ENCODE data around the gene GLP1R. TPM values are rescaled to one million over a fixed set of nuclear protein-coding genes. Genes with fewer than 3 reads are reported as not detected.

Gene GLP1R
- polyA plus RNA-seq, 4 donors = 0.10 to 0.19 TPM; not detected in 2

GRCh38 chr6:39091220-39091619, 42.6 kb downstream of the GLP1R start:
- DNase-seq (no peak), FAIRE-seq (no peak)
- Histone ChIP-seq H3K27ac (ENCODE audit: low read depth in 1 of 3, low read length in 2 of 3) (no peak overlapping the region), H3K4me3 (ENCODE audit: low read depth in 1 of 3, low read length in 3 of 3) (no peak overlapping the region), H3K9me3 (ENCODE audit: control insufficient read depth in 2 of 2, insufficient read depth in 1 of 2, low read depth in 1 of 2, low read length in 1 of 2) (no peaks in the 10 kb centered on the region), H3K27me3 (ENCODE audit: control insufficient read depth in 3 of 3, insufficient read depth in 3 of 3, low read length in 3 of 3) (no peaks in the 10 kb centered on the region), H3K4me1 (ENCODE audit: control insufficient read depth in 3 of 3, insufficient read depth in 2 of 3, low read depth in 1 of 3, low read length in 2 of 3) (no peaks in the 10 kb centered on the region), H3K36me3 (ENCODE audit: control insufficient read depth in 3 of 3, insufficient read depth in 2 of 3, low read depth in 1 of 3, low read length in 3 of 3) (no peaks in the 10 kb centered on the region)
- WGBS, 3 donors = 81 to 85% (median 83%) methylated on average over 7 of the region's 7 CpGs

- DNase-seq = peak in 1 of 2 donors; percentile 35
- Histone ChIP-seq H3K36me3 (ENCODE audit: control insufficient read depth in 3 of 3, insufficient read depth in 2 of 3, low read depth in 1 of 3, low read length in 3 of 3) (no peaks in the 10 kb centered on the region), H3K9me3 (ENCODE audit: control insufficient read depth in 2 of 2, insufficient read depth in 1 of 2, low read depth in 1 of 2, low read length in 1 of 2) (no peaks in the 10 kb centered on the region), H3K27me3 (ENCODE audit: control insufficient read depth in 3 of 3, insufficient read depth in 3 of 3, low read length in 3 of 3) (no peaks in the 10 kb centered on the region), H3K4me1 (ENCODE audit: control insufficient read depth in 3 of 3, insufficient read depth in 2 of 3, low read depth in 1 of 3, low read length in 2 of 3) (no peaks in the 10 kb centered on the region), H3K4me3 (ENCODE audit: low read depth in 1 of 3, low read length in 3 of 3) (no peak overlapping the region), H3K27ac (ENCODE audit: low read depth in 1 of 3, low read length in 2 of 3) (no peak overlapping the region)
- FAIRE-seq = no peak
- WGBS, 3 donors = 42 to 58% (median 56%) methylated on average over 1 of the region's 1 CpG
Observed at GRCh38 chr6:39092124-39092523, 43.5 kb downstream of the GLP1R start.

DNA sequence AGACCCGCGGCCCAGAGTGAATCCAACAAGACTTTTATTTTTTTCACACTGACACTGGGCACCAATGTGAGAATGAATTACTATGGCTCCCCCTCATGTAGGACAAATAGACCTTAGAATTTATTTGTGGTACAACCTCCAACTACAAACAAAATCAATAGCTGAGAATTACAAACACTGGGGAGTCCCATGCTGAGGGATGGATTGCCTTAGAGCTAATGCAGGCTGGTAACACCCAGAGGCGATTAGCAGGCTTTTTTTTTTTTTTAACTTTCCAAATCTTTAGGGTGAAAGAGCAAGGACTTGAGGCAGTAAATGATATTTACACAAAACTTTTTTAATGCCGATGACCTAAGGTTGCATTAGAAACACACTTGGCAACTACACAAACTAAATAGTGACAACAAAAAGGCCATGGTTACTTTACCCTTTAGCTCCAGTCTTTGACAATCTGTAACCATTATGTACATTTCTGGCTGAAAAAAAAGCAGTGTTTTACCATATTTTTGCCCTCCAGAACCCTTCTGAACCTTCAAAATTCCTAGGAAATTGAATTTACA, 44.6 kb downstream of the GLP1R start:
- DNase-seq = no peak
- Histone ChIP-seq H3K4me3 (ENCODE audit: low read depth in 1 of 3, low read length in 3 of 3) (no peak overlapping the region), H3K27me3 (ENCODE audit: control insufficient read depth in 3 of 3, insufficient read depth in 3 of 3, low read length in 3 of 3) (no peaks in the 10 kb centered on the region), H3K4me1 (ENCODE audit: control insufficient read depth in 3 of 3, insufficient read depth in 2 of 3, low read depth in 1 of 3, low read length in 2 of 3) (no peaks in the 10 kb centered on the region), H3K9me3 (ENCODE audit: control insufficient read depth in 2 of 2, insufficient read depth in 1 of 2, low read depth in 1 of 2, low read length in 1 of 2) (no peaks in the 10 kb centered on the region), H3K36me3 (ENCODE audit: control insufficient read depth in 3 of 3, insufficient read depth in 2 of 3, low read depth in 1 of 3, low read length in 3 of 3) (no peaks in the 10 kb centered on the region), H3K27ac (ENCODE audit: low read depth in 1 of 3, low read length in 2 of 3) (no peak overlapping the region)
- FAIRE-seq = no peak
- 61 to 72% (median 70%) methylated on average over 4 of the region's 4 CpGs for WGBS, 3 donors

- Histone ChIP-seq H3K27ac (ENCODE audit: low read depth in 1 of 3, low read length in 2 of 3) (no peak overlapping the region), H3K27me3 (ENCODE audit: control insufficient read depth in 3 of 3, insufficient read depth in 3 of 3, low read length in 3 of 3) (no peaks in the 10 kb centered on the region), H3K9me3 (ENCODE audit: control insufficient read depth in 2 of 2, insufficient read depth in 1 of 2, low read depth in 1 of 2, low read length in 1 of 2) (no peaks in the 10 kb centered on the region), H3K4me1 (ENCODE audit: control insufficient read depth in 3 of 3, insufficient read depth in 2 of 3, low read depth in 1 of 3, low read length in 2 of 3) (no peaks in the 10 kb centered on the region), H3K36me3 (ENCODE audit: control insufficient read depth in 3 of 3, insufficient read depth in 2 of 3, low read depth in 1 of 3, low read length in 3 of 3) (no peaks in the 10 kb centered on the region), H3K4me3 (ENCODE audit: low read depth in 1 of 3, low read length in 3 of 3) (no peak overlapping the region)
- no peak for DNase-seq
- no peak for FAIRE-seq
Observed at GRCh38 chr6:39095578-39095977, 47.0 kb downstream of the GLP1R start.

GRCh38 chr6:39100358-39100757, 51.8 kb downstream of the GLP1R start:
- no peaks in the 10 kb centered on the region for H3K4me1 ChIP-seq (ENCODE audit: control insufficient read depth in 3 of 3, insufficient read depth in 2 of 3, low read depth in 1 of 3, low read length in 2 of 3)
- no peak overlapping the region for H3K27ac ChIP-seq (ENCODE audit: low read depth in 1 of 3, low read length in 2 of 3)
- no peak for DNase-seq
- H3K27me3 ChIP-seq (ENCODE audit: control insufficient read depth in 3 of 3, insufficient read depth in 3 of 3, low read length in 3 of 3) = no peaks in the 10 kb centered on the region
- H3K9me3 ChIP-seq (ENCODE audit: control insufficient read depth in 2 of 2, insufficient read depth in 1 of 2, low read depth in 1 of 2, low read length in 1 of 2) = no peaks in the 10 kb centered on the region
- H3K36me3 ChIP-seq (ENCODE audit: control insufficient read depth in 3 of 3, insufficient read depth in 2 of 3, low read depth in 1 of 3, low read length in 3 of 3) = peaks cover 0 to 7% (median 3%) of the 10 kb centered on the region in 3 donors
- 60 to 84% (median 72%) methylated on average over 3 of the region's 3 CpGs for WGBS, 3 donors
- no peak for FAIRE-seq
- no peak overlapping the region for H3K4me3 ChIP-seq (ENCODE audit: low read depth in 1 of 3, low read length in 3 of 3)

DNA sequence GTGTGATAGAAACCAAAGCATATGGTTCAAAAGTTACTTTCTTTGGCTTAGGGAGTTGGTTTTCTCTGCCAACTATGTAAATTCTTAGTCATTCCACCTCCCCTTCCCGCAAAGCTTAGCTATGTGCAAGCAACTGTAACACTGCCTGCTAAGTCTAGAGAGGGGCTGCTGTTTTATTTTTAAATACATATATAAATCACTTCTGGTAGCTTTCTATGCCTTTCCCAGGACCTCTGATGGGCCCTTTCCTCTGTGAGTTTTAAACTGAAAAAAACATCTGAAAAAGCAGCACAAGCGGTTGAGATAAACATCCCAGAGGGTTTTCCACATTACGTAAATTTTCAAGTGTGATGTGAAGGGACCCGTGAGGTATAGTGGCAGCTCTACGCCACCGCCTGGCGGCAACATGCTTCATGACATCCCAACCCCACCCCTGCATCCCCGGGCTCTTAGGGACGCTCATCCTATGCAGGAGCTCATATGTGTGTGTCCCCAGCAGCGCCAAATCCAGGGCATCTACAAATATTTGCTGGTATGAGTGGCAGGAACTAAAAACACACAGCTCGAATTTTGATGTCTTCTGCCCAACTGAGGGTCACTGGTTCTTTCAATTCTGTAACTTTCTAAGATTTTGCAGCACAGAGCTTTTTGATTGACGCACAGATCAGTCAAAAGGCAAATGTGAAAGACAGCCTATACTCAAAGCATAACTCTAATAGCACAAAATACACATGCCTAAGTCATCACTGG, 53.7 kb downstream of the GLP1R start:
- H3K9me3 ChIP-seq (ENCODE audit: control insufficient read depth in 2 of 2, insufficient read depth in 1 of 2, low read depth in 1 of 2, low read length in 1 of 2) = no peaks in the 10 kb centered on the region
- H3K36me3 ChIP-seq (ENCODE audit: control insufficient read depth in 3 of 3, insufficient read depth in 2 of 3, low read depth in 1 of 3, low read length in 3 of 3) = peaks cover 0 to 7% (median 5%) of the 10 kb centered on the region in 3 donors
- no peaks in the 10 kb centered on the region for H3K27me3 ChIP-seq (ENCODE audit: control insufficient read depth in 3 of 3, insufficient read depth in 3 of 3, low read length in 3 of 3)
- H3K4me3 ChIP-seq (ENCODE audit: low read depth in 1 of 3, low read length in 3 of 3) = no peak overlapping the region
- 52 to 80% (median 77%) methylated on average over 12 of the region's 12 CpGs for WGBS, 3 donors
- DNase-seq (peak in 1 of 2 donors; percentile 58), FAIRE-seq (no peak)
- H3K27ac ChIP-seq (ENCODE audit: low read depth in 1 of 3, low read length in 2 of 3) = no peak overlapping the region
- peaks cover 0 to 3% (median 0%) of the 10 kb centered on the region in 3 donors for H3K4me1 ChIP-seq (ENCODE audit: control insufficient read depth in 3 of 3, insufficient read depth in 2 of 3, low read depth in 1 of 3, low read length in 2 of 3)

- Histone ChIP-seq H3K36me3 (ENCODE audit: control insufficient read depth in 3 of 3, insufficient read depth in 2 of 3, low read depth in 1 of 3, low read length in 3 of 3) (peaks cover 0 to 7% (median 5%) of the 10 kb centered on the region in 3 donors), H3K27me3 (ENCODE audit: control insufficient read depth in 3 of 3, insufficient read depth in 3 of 3, low read length in 3 of 3) (no peaks in the 10 kb centered on the region), H3K27ac (ENCODE audit: low read depth in 1 of 3, low read length in 2 of 3) (no peak overlapping the region), H3K9me3 (ENCODE audit: control insufficient read depth in 2 of 2, insufficient read depth in 1 of 2, low read depth in 1 of 2, low read length in 1 of 2) (no peaks in the 10 kb centered on the region), H3K4me1 (ENCODE audit: control insufficient read depth in 3 of 3, insufficient read depth in 2 of 3, low read depth in 1 of 3, low read length in 2 of 3) (peaks cover 2 to 9% (median 2%) of the 10 kb centered on the region in 3 donors), H3K4me3 (ENCODE audit: low read depth in 1 of 3, low read length in 3 of 3) (no peak overlapping the region)
- no peak for DNase-seq
- 91 to 96% (median 95%) methylated on average over 1 of the region's 1 CpG for WGBS, 3 donors
- FAIRE-seq = no peak
Observed at GRCh38 chr6:39102821-39103136, 54.2 kb downstream of the GLP1R start.

GRCh38 chr6:39104528-39104927, 55.9 kb downstream of the GLP1R start:
- Histone ChIP-seq H3K27ac (ENCODE audit: low read depth in 1 of 3, low read length in 2 of 3) (no peak overlapping the region), H3K4me1 (ENCODE audit: control insufficient read depth in 3 of 3, insufficient read depth in 2 of 3, low read depth in 1 of 3, low read length in 2 of 3) (peaks cover 3 to 20% (median 9%) of the 10 kb centered on the region in 3 donors), H3K4me3 (ENCODE audit: low read depth in 1 of 3, low read length in 3 of 3) (no peak overlapping the region), H3K9me3 (ENCODE audit: control insufficient read depth in 2 of 2, insufficient read depth in 1 of 2, low read depth in 1 of 2, low read length in 1 of 2) (no peaks in the 10 kb centered on the region), H3K27me3 (ENCODE audit: control insufficient read depth in 3 of 3, insufficient read depth in 3 of 3, low read length in 3 of 3) (no peaks in the 10 kb centered on the region), H3K36me3 (ENCODE audit: control insufficient read depth in 3 of 3, insufficient read depth in 2 of 3, low read depth in 1 of 3, low read length in 3 of 3) (peaks cover 0 to 11% (median 10%) of the 10 kb centered on the region in 3 donors)
- DNase-seq = no peak
- 59 to 76% (median 71%) methylated on average over 4 of the region's 4 CpGs for WGBS, 3 donors
- no peak for FAIRE-seq

GRCh38 chr6:39107034-39107433, 58.5 kb downstream of the GLP1R start:
- WGBS, 3 donors = 71 to 90% (median 86%) methylated on average over 4 of the region's 4 CpGs

More at GRCh38 chr6:39107034-39107433, 58.5 kb downstream of the GLP1R start:
- Histone ChIP-seq H3K27me3 (ENCODE audit: control insufficient read depth in 3 of 3, insufficient read depth in 3 of 3, low read length in 3 of 3) (no peaks in the 10 kb centered on the region), H3K4me1 (ENCODE audit: control insufficient read depth in 3 of 3, insufficient read depth in 2 of 3, low read depth in 1 of 3, low read length in 2 of 3) (peaks cover 3 to 20% (median 9%) of the 10 kb centered on the region in 3 donors), H3K4me3 (ENCODE audit: low read depth in 1 of 3, low read length in 3 of 3) (no peak overlapping the region), H3K36me3 (ENCODE audit: control insufficient read depth in 3 of 3, insufficient read depth in 2 of 3, low read depth in 1 of 3, low read length in 3 of 3) (peaks cover 0 to 11% (median 10%) of the 10 kb centered on the region in 3 donors), H3K27ac (ENCODE audit: low read depth in 1 of 3, low read length in 2 of 3) (no peak overlapping the region), H3K9me3 (ENCODE audit: control insufficient read depth in 2 of 2, insufficient read depth in 1 of 2, low read depth in 1 of 2, low read length in 1 of 2) (no peaks in the 10 kb centered on the region)
- no peak for FAIRE-seq
- no peak for DNase-seq

All from small intestine (tissue), 7 donors.